Chondrocyte (in vitro differentiated cells): Measurements from ENCODE around the gene GPX1. TPM values are rescaled to one million over a fixed set of nuclear protein-coding genes. Genes with fewer than 3 reads are reported as not detected.
"Not testable (repeated sequence)": the region's sequence is repeated elsewhere in the genome, so short reads cannot be mapped to it uniquely, and the experiment has no call there.

Experiments used
- DNase-seq: peaks from one replicate; pipeline ENCODE4 v3.0.0; 2021; ENCODE audit warnings: mixed read lengths, low spot score
- H3K27ac Mint-ChIP-seq: one replicate; pipeline ENCODE4 v1.8.0; 2021; ENCODE audit warnings: mild to moderate bottlenecking, moderate library complexity, mixed read lengths; ENCODE audit not compliant: unreplicated experiment
- H3K27me3 Mint-ChIP-seq: 2 replicates; pipeline ENCODE4 v1.8.0; 2021; ENCODE audit warnings: low read depth, mixed read lengths
- H3K36me3 Mint-ChIP-seq: 2 replicates; pipeline ENCODE4 v1.8.0; 2021; ENCODE audit warnings: low read depth, mixed read lengths
- H3K4me1 Mint-ChIP-seq: 2 replicates; pipeline ENCODE4 v1.8.0; 2021; ENCODE audit warnings: low read depth, mild to moderate bottlenecking, mixed read lengths
- H3K4me3 Mint-ChIP-seq: one replicate; pipeline ENCODE4 v1.8.0; 2021; ENCODE audit warnings: mild to moderate bottlenecking, moderate library complexity, mixed read lengths; ENCODE audit not compliant: unreplicated experiment
- H3K9me3 Mint-ChIP-seq: 2 replicates; pipeline ENCODE4 v1.8.0; 2021; ENCODE audit warnings: low read depth, mixed read lengths
- long read RNA-seq: library from polyadenylated mRNA; stranded (forward); transcript quantifications from one replicate; pipeline ENCODE4 v2.0.0, GENCODE V29; 2021
- total RNA-seq: library from RNA; stranded (reverse); gene quantifications from 3 replicates; pipeline ENCODE4 v1.2.1, GENCODE V29; 2021
- TF ChIP-seq, protein P1 (sequence below): fragments of 200-600 bp; sonication (generic); IDR thresholded peaks from 2 replicates; pipeline ENCODE4 v1.5.0; 2021; ENCODE audit warnings: antibody characterized with exemption, mild to moderate bottlenecking, moderate library complexity

Gene GPX1
- total RNA-seq = 87.9 to 92.6 TPM (median 91.3 TPM) in 3 replicates
- long read RNA-seq, transcript GPX1-201 (1 exons, 1,135 nt) = minor isoform, 8 of 85 reads
- long read RNA-seq, transcript GPX1-202 (2 exons, 1,151 nt) = major isoform, 75 of 85 reads
- long read RNA-seq, partial matches to known transcripts = 0 of 85 reads
- long read RNA-seq, other reads (novel, unspliced or antisense) = 1 of 85 reads

- peak within 1 kb of the TSS; percentile 95 for H3K27ac Mint-ChIP-seq
- peaks cover 28% of the 10 kb centered on the region for H3K36me3 Mint-ChIP-seq
- TF ChIP-seq, protein P1, sequence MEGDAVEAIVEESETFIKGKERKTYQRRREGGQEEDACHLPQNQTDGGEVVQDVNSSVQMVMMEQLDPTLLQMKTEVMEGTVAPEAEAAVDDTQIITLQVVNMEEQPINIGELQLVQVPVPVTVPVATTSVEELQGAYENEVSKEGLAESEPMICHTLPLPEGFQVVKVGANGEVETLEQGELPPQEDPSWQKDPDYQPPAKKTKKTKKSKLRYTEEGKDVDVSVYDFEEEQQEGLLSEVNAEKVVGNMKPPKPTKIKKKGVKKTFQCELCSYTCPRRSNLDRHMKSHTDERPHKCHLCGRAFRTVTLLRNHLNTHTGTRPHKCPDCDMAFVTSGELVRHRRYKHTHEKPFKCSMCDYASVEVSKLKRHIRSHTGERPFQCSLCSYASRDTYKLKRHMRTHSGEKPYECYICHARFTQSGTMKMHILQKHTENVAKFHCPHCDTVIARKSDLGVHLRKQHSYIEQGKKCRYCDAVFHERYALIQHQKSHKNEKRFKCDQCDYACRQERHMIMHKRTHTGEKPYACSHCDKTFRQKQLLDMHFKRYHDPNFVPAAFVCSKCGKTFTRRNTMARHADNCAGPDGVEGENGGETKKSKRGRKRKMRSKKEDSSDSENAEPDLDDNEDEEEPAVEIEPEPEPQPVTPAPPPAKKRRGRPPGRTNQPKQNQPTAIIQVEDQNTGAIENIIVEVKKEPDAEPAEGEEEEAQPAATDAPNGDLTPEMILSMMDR = no peak
- DNase-seq = peak; percentile 96
- H3K4me1 Mint-ChIP-seq = peaks cover 51% of the 10 kb centered on the region
- no peaks in the 10 kb centered on the region for H3K27me3 Mint-ChIP-seq
- H3K9me3 Mint-ChIP-seq = no peaks in the 10 kb centered on the region
- H3K4me3 Mint-ChIP-seq = peak within 1 kb of the TSS; percentile 82
Measured at GRCh38 chr3:49358217-49358883, at the start of gene GPX1. GPX1 (minus strand) TSS chr3:49358353; CDS start chr3:49358278, 75 bp downstream.

DNA sequence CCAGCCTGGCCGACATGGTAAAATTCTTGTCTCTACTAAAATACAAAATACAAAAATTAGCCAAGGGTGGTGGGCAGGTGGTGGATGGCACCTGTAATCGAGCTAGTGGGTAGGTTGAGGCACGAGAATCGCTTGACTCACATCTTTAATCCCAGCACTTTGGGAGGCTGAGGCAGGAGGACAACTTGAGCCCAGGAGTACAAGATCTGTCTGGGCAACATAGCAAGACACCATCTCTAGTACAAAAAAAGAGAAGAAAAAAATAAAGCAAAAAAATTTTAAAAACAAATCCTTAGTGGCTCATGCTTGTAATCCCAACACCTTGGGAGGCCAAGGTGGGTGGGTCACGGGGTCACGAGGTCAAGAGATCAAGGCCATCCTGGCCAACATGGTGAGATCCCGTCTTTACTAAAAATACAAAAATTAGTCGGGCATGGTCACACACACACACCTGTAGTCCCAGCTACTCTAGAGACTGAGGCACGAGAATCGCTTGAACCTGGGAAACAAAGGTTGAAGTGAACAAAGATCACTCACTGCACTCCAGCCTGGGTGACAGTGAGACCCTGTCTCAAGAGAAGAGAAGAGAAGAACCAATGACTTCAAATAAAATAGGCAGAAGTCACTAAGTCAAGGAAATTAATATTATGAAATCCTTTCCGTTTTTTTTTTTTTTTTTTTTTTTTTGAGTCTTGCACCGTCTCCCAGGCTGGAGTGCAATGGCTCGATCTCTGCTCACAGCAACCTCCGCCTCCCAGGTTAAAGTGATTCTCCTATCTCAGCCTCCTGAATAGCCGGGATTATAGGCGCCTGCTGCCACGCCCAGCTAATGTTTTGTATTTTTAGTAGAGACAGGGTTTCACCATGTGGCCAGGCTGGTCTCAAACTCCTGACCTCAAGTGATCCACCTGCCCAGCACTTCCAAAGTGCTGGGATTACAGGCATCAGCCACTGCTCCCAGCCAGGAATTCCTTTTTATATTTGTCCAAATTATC is 48.7 kb upstream of the GPX1 start:
- peak; percentile 27 for DNase-seq
- Mint-ChIP-seq H3K27me3 (no peaks in the 10 kb centered on the region), H3K4me3 (peak overlapping the region; percentile 32), H3K9me3 (no peaks in the 10 kb centered on the region), H3K36me3 (peaks cover 2% of the 10 kb centered on the region), H3K27ac (peak overlapping the region; percentile 89), H3K4me1 (peaks cover 63% of the 10 kb centered on the region)
- TF ChIP-seq, protein P1 = no peak

GRCh38 chr3:49405570-49405969 is 47.4 kb upstream of the GPX1 start:
- not testable (repeated sequence) for H3K27me3 Mint-ChIP-seq, H3K36me3 Mint-ChIP-seq, H3K9me3 Mint-ChIP-seq
- peak; percentile 28 for DNase-seq
- H3K4me1 Mint-ChIP-seq = peaks cover 72% of the 10 kb centered on the region
- H3K27ac Mint-ChIP-seq = peak overlapping the region; percentile 89
- peak overlapping the region; percentile 7 for H3K4me3 Mint-ChIP-seq

- Mint-ChIP-seq H3K9me3 (no peaks in the 10 kb centered on the region), H3K27me3 (no peaks in the 10 kb centered on the region), H3K36me3 (peaks cover 4% of the 10 kb centered on the region), H3K4me3 (no peak overlapping the region), H3K4me1 (peaks cover 69% of the 10 kb centered on the region), H3K27ac (peak overlapping the region; percentile 57)
- peak; percentile 3 for DNase-seq
- TF ChIP-seq, protein P1 = no peak
Measured at GRCh38 chr3:49403891-49404290, 45.7 kb upstream of the GPX1 start.

DNA sequence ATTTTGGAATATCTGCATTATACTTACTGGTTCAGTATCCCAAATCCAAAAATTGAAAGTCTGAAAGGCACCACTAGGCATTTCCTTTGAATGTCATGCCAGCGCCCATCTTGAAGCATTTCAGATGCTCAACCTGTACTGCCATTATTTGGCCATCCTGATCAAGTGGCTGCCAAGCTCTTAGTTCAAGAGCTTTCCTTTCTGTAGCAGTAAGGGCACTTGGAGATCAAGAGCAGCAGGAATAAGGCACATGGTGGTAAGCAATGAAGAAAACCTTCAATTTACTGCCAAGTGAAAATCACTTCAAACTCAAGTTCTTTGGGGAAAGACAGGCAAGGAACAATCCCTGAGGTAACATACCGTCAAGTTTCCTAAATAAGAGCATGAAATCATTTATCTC is 43.6 kb upstream of the GPX1 start:
- Mint-ChIP-seq H3K4me3 (no peak overlapping the region), H3K4me1 (peaks cover 64% of the 10 kb centered on the region), H3K27ac (no peak overlapping the region), H3K36me3 (peaks cover 6% of the 10 kb centered on the region), H3K27me3 (no peaks in the 10 kb centered on the region), H3K9me3 (no peaks in the 10 kb centered on the region)
- no peak for DNase-seq
- TF ChIP-seq, protein P1 = no peak
